Measurements from ENCODE around the gene ZWILCH.

- TF ChIP-seq, protein P1, sequence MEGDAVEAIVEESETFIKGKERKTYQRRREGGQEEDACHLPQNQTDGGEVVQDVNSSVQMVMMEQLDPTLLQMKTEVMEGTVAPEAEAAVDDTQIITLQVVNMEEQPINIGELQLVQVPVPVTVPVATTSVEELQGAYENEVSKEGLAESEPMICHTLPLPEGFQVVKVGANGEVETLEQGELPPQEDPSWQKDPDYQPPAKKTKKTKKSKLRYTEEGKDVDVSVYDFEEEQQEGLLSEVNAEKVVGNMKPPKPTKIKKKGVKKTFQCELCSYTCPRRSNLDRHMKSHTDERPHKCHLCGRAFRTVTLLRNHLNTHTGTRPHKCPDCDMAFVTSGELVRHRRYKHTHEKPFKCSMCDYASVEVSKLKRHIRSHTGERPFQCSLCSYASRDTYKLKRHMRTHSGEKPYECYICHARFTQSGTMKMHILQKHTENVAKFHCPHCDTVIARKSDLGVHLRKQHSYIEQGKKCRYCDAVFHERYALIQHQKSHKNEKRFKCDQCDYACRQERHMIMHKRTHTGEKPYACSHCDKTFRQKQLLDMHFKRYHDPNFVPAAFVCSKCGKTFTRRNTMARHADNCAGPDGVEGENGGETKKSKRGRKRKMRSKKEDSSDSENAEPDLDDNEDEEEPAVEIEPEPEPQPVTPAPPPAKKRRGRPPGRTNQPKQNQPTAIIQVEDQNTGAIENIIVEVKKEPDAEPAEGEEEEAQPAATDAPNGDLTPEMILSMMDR (IDR thresholded peaks at IDR 0.05; ENCODE audit: low read depth, low read length): no peak
- no peak for TF ChIP-seq EZH2phosphoT487 (IDR thresholded peaks at IDR 0.05; ENCODE audit: low read depth)
Measured at GRCh38 chr15:66491846-66492245, 13.3 kb upstream of the ZWILCH start.
